ENCODE data around the gene PARD6B.

Gene PARD6B

DNA sequence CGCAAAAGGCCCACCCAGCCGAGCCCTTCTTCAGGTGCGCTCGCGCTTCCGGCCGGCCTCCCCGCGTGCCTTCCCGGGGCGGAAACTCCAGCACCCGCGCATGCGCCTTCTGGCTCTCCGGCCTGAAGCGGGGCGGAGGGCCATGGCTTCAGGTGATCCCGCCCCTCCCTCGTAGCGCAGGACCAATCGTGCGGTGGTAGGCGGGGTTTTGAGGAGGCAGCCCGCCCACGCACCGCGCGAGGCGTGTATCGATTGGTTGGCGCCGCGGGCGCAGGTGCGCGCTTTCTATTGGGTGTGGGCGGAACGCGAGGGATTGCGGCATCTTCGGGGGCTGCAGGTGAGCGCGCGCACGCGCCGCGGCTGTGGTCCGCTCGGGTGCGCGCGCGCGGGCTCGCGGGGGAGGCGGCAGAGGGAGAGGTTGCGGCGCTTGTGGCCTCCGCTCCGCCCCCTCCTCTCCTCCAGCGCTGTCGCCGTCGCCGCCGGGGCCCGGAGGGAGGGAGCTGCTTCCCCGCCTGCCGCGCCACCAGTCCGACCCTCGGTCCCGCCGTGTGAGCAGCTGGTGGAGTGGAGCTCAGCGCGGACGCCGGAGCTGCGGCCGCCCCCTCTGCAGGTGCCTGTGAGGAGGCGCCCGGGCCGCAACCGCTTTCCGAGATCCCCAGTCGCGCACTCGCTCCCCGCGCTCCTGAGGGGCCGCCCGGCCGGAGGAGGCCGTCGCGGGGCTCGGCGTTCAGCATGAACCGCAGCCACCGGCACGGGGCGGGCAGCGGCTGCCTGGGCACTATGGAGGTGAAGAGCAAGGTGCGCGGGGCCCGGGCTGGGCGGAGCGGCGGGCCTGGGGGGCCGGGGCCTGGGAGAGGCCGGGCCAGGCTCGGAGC is at the start of gene PARD6B:
Gene PARD6B, plus strand, starts transcription at position 526 of the 875 bp plus-strand sequence. Its CDS starts 207 bp downstream, at position 733.
- TF ChIP-seq CTCF (IDR thresholded peaks at IDR 0.05; ENCODE audit: insufficient read depth, low read depth, low read length, missing control alignments), result no peak
- peak within 1 kb of the TSS; percentile 77 for H3K4me3 ChIP-seq (ENCODE audit: low read depth, low read length)
- peak; percentile 100 for DNase-seq (ENCODE audit: low read depth)

DNA sequence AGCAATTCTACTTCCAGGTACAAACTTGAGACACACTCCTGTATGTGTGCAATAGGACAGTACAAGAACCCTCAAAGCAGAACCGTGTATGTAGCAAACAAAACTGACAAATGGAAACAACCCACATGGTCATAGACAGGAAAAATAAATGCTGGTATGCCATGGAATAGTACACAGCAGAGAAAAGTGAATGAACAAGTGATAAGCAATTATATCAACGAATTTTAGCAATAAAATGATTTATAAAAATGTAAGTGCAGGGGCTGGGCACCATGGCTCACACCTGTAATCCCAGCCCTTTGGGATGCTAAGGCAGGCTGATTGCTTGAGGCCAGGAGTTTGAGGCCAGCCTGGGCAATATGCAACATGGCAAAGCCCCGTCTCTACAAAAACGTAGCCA is 49.3 kb upstream of the PARD6B start:
- DNase-seq (ENCODE audit: low read depth), result no peak
- TF ChIP-seq CTCF (IDR thresholded peaks at IDR 0.05; ENCODE audit: insufficient read depth, low read depth, low read length, missing control alignments), result no peak
- no peak overlapping the region for H3K4me3 ChIP-seq (ENCODE audit: low read depth, low read length)

- DNase-seq (ENCODE audit: low read depth), result no peak
- no peak overlapping the region for H3K4me3 ChIP-seq (ENCODE audit: low read depth, low read length)
- TF ChIP-seq CTCF (IDR thresholded peaks at IDR 0.05; ENCODE audit: insufficient read depth, low read depth, low read length, missing control alignments), result no peak
Observed at GRCh38 chr20:50682947-50683530, 48.3 kb upstream of the PARD6B start.

DNA sequence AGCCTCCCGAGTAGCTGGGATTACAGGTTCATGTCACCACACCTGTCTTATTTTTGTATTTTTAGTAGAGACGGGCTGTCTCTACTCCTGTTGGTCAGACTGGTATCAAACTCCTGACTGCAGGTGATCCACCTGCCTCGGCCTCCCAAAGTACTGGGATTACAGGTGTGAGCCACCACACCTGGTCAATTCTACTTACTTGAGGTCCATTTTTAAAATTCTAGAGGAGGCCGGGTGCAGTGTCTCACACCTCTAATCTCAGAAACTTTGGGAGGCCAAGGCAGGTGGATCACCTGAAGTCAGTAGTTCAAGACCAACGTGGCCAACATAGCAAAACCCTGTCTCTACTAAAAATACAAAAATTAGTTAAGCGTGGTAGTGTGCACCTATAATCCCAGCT is 47.8 kb upstream of the PARD6B start:
- no peak for TF ChIP-seq CTCF (IDR thresholded peaks at IDR 0.05; ENCODE audit: insufficient read depth, low read depth, low read length, missing control alignments)
- DNase-seq (ENCODE audit: low read depth), result no peak
- H3K4me3 ChIP-seq (ENCODE audit: low read depth, low read length), result no peak overlapping the region

DNA sequence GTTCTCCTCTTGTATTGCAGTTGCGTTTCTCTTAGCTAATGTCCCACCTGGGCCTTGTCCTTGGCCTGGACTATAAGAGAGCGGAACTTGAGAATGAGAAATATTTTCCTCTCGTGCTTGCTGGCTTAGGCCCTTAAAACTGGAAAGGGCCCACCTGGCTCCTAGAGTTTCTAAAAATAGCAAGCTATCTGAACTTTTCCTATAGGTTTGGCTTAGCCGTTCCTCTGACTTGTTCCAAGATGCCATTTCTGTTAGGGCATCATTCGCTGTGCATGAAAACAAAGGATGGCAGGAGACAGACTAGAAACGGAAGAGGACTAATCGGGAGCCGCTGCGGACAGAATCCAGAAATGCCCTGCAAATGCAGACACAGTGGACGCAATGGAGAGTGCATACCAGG is 44.6 kb upstream of the PARD6B start:
- DNase-seq (ENCODE audit: low read depth), result no peak
- no peak for TF ChIP-seq CTCF (IDR thresholded peaks at IDR 0.05; ENCODE audit: insufficient read depth, low read depth, low read length, missing control alignments)

GRCh38 chr20:50688256-50688975 is 43.0 kb upstream of the PARD6B start:
- no peak for TF ChIP-seq CTCF (IDR thresholded peaks at IDR 0.05; ENCODE audit: insufficient read depth, low read depth, low read length, missing control alignments)
- no peak for DNase-seq (ENCODE audit: low read depth)
- no peak overlapping the region for H3K4me3 ChIP-seq (ENCODE audit: low read depth, low read length)

More for the DNA sequence above, 44.6 kb upstream of the PARD6B start:
- H3K4me3 ChIP-seq (ENCODE audit: low read depth, low read length), result no peak overlapping the region
